Gastrocnemius medialis (tissue), 4 donors: Measurements from ENCODE around the gene PTTG1. TPM values are rescaled to one million over a fixed set of nuclear protein-coding genes. Genes with fewer than 3 reads are reported as not detected.

Experiments used
- ATAC-seq, 2 donors: fragments of 150-250 bp; one replicate each; pipeline ENCODE4 v1.9.1; 2016
- DNase-seq, 2 donors: peaks; one replicate each; pipeline ENCODE4 v3.0.0-alpha.2; 2019
- H3K27ac ChIP-seq, 4 donors: fragments of 200-600 bp; sonication (generic); 1 replicate in 1 of 4; 2 replicates in 3 of 4; pipeline ENCODE4 v1.5.1; 2016 to 2018; ENCODE audit warnings: mild to moderate bottlenecking in 2 of 4, moderate library complexity in 1 of 4
- H3K27me3 ChIP-seq, 3 donors: fragments of 200-600 bp; sonication (generic) in 2 of 3; 1 replicate in 1 of 3; 2 replicates in 2 of 3; pipeline versions ENCODE4 v1.5.1 to v1.6.0; 2016 to 2019; ENCODE audit warnings: mild to moderate bottlenecking in 1 of 3, moderate library complexity in 1 of 3
- H3K36me3 ChIP-seq, 2 donors: fragments of 200-600 bp; sonication (generic) in 1 of 2; one replicate each; pipeline ENCODE4 v1.5.1; 2017 to 2018
- H3K4me1 ChIP-seq, 2 donors: fragments of 200-600 bp; sonication (generic) in 1 of 2; one replicate each; pipeline ENCODE4 v1.5.1; 2016 to 2017; ENCODE audit warnings: mild to moderate bottlenecking in 2 of 2
- H3K4me3 ChIP-seq, 4 donors: fragments of 200-600 bp; sonication (generic) in 3 of 4; 1 replicate in 1 of 4; 2 replicates in 3 of 4; pipeline ENCODE4 v1.5.1; 2016 to 2019; ENCODE audit warnings: mild to moderate bottlenecking in 2 of 4
- H3K9me3 ChIP-seq, 3 donors: fragments of 200-600 bp; sonication (generic) in 2 of 3; 1 replicate in 1 of 3; 2 replicates in 2 of 3; pipeline ENCODE4 v1.5.1; 2016 to 2019
- POLR2A ChIP-seq, 2 donors: fragments of 450-650 bp; IDR thresholded peaks; one replicate each; pipeline ENCODE4 v1.6.1; 2017; ENCODE audit warnings: antibody characterized with exemption in 2 of 2, mild to moderate bottlenecking in 2 of 2, moderate library complexity in 2 of 2
- in situ Hi-C, 4 donors: fragments of 200-750 bp; cut with MboI; loops; one replicate each; pipeline versions ENCODE4 v1.15.0 to v1.8.0; 2017; ENCODE audit warnings: low sequenced_read_pairs in 4 of 4
- intact Hi-C: fragments of 100-400 bp; cut with DNase I; formaldehyde crosslinking; loops from one replicate; pipeline ENCODE4 v1.15.1; 2023; ENCODE audit warnings: low total_unique reads
- total RNA-seq, 4 donors: library from RNA; depleted of rRNA; stranded (reverse); fragments of >200 nt; gene quantifications; one replicate each; pipeline versions ENCODE4 v1.1.0 to v1.2.3, GENCODE V29; 2016
- TF ChIP-seq, protein P1 (sequence below), 5 experiments: fragments of 450-650 bp in 3 of 5; fragments of 200-600 bp in 2 of 5; sonication (generic) in 2 of 5; IDR thresholded peaks in 4 of 5; conservative IDR thresholded peaks in 1 of 5; 1 replicate in 4 of 5; 2 replicates in 1 of 5; pipeline ENCODE4 v1.5.1; 2016 to 2019; ENCODE audit warnings: antibody characterized with exemption in 5 of 5, mild to moderate bottlenecking in 3 of 5, moderate library complexity in 3 of 5

The PTTG1 gene
- total RNA-seq, 4 donors from 2014 or later: 1.1 to 18.1 (median 11.4) TPM

DNA sequence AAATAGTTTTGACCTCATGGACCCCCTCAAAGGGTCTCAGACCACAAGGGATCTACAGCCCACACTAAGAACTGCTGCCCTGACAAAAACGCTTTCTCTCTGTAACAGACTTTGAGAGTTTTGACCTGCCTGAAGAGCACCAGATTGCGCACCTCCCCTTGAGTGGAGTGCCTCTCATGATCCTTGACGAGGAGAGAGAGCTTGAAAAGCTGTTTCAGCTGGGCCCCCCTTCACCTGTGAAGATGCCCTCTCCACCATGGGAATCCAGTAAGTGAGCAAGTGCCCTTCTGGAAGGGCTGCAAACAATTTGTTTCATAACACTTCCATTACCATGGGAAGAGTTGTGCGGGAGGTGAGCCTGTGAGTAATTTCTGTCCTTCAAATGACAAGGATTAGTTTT, 6.0 kb downstream of the PTTG1 start:
- H3K9me3 ChIP-seq: no peaks in the 10 kb centered on the region
- in situ Hi-C loops (no loop called here), intact Hi-C loops (no loop called here)
- no peak for DNase-seq
- no peaks in the 10 kb centered on the region for H3K36me3 ChIP-seq
- no peaks in the 10 kb centered on the region for H3K27me3 ChIP-seq
- no peak for ATAC-seq
- no peak overlapping the region for H3K4me3 ChIP-seq
- H3K4me1 ChIP-seq: no peaks in the 10 kb centered on the region
- no peak overlapping the region for H3K27ac ChIP-seq
- TF ChIP-seq, protein P1, sequence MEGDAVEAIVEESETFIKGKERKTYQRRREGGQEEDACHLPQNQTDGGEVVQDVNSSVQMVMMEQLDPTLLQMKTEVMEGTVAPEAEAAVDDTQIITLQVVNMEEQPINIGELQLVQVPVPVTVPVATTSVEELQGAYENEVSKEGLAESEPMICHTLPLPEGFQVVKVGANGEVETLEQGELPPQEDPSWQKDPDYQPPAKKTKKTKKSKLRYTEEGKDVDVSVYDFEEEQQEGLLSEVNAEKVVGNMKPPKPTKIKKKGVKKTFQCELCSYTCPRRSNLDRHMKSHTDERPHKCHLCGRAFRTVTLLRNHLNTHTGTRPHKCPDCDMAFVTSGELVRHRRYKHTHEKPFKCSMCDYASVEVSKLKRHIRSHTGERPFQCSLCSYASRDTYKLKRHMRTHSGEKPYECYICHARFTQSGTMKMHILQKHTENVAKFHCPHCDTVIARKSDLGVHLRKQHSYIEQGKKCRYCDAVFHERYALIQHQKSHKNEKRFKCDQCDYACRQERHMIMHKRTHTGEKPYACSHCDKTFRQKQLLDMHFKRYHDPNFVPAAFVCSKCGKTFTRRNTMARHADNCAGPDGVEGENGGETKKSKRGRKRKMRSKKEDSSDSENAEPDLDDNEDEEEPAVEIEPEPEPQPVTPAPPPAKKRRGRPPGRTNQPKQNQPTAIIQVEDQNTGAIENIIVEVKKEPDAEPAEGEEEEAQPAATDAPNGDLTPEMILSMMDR (IDR thresholded peaks at IDR 0.05 in 4 of 5, conservative IDR thresholded peaks at IDR 0.05 in 1 of 5): no peak
- no peak for TF ChIP-seq POLR2A (IDR thresholded peaks at IDR 0.05)

DNA sequence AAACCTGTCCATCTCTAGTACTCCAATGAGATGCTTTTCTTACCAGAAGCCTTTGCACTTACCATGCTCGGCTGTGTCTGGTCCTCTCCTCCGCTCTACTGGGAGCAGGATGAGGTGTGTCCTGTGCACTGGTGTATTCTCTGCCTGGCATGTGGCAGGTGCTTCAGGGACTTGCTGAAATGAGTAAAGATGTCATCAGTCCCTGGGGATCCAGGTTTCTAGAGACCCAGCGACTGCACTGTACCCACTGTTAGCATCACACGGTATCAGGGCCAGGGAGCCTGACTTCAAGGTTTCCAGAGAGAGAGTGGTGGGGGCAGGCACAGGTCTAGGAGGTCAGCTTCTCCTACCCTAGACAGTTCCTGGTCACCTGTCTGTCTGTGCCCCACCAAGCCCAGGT, 10.5 kb downstream of the PTTG1 start:
- Histone ChIP-seq H3K9me3 (no peaks in the 10 kb centered on the region), H3K36me3 (no peaks in the 10 kb centered on the region), H3K4me1 (no peaks in the 10 kb centered on the region), H3K4me3 (no peak overlapping the region), H3K27ac (no peak overlapping the region), H3K27me3 (no peaks in the 10 kb centered on the region)
- in situ Hi-C loops (no loop called here), intact Hi-C loops (no loop called here)
- no peak for ATAC-seq
- TF ChIP-seq POLR2A (IDR thresholded peaks at IDR 0.05): no peak
- TF ChIP-seq, protein P1 (IDR thresholded peaks at IDR 0.05 in 4 of 5, conservative IDR thresholded peaks at IDR 0.05 in 1 of 5): no peak
- DNase-seq: no peak

DNA sequence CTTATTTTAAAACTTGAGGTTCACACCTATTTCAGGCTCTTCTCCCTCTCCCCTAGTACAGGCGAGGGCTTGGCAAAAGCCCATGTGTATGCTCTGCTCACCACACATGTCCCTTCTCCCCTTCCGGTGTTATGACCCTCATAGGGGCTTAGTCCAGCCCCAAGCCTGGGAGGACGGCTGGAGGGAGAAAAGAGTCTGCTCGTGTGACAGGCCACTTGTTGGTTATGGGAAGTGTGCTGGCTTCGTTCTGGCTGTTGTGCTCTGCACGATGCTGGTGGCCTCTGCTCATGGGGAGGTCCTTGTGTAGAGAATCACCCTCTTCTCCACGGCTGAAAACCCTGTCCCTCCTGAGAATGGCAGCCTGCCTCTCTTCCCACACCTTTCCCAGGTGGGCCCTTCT, 11.1 kb downstream of the PTTG1 start:
- intact Hi-C loops: no loop called here
- TF ChIP-seq POLR2A (IDR thresholded peaks at IDR 0.05): no peak
- TF ChIP-seq, protein P1 (IDR thresholded peaks at IDR 0.05 in 4 of 5, conservative IDR thresholded peaks at IDR 0.05 in 1 of 5): no peak
- no peaks in the 10 kb centered on the region for H3K4me1 ChIP-seq
- DNase-seq: no peak
- no peak overlapping the region for H3K27ac ChIP-seq
- ATAC-seq: no peak
- no peaks in the 10 kb centered on the region for H3K36me3 ChIP-seq
- H3K9me3 ChIP-seq: no peaks in the 10 kb centered on the region
- no peak overlapping the region for H3K4me3 ChIP-seq
- no peaks in the 10 kb centered on the region for H3K27me3 ChIP-seq
- in situ Hi-C loops: no loop called here

DNA sequence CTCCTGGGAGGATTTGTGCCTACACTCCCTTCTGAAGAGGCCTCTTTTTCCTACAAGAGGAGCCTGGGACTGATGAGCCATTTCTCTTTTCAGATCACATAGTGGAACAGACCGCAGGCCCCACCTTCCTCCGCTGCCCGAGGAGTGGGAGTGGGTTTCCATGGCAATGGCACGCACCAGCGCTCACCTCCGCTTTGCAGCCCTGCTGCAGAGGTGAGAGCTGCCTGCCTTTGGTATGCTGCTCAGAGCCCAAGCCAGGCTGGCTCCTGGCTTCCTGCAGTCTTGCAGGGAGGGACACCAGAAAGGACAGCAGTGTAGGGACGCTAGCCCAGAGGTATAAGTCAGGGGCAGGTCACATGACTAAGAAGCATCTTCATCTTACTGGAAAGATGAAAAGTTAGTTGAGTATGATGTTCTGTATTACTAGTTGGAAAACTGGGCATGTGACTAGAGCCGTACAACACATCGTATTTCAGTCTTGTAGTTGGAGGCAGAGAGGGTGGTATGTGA, 12.4 kb downstream of the PTTG1 start:
- Histone ChIP-seq H3K4me3 (no peak overlapping the region), H3K4me1 (peaks cover 8 to 10% of the 10 kb centered on the region in 2 donors), H3K9me3 (no peaks in the 10 kb centered on the region), H3K27ac (no peak overlapping the region), H3K27me3 (no peaks in the 10 kb centered on the region), H3K36me3 (no peaks in the 10 kb centered on the region)
- DNase-seq (no peak), ATAC-seq (no peak)
- TF ChIP-seq, protein P1 (IDR thresholded peaks at IDR 0.05 in 4 of 5, conservative IDR thresholded peaks at IDR 0.05 in 1 of 5): no peak
- no peak for TF ChIP-seq POLR2A (IDR thresholded peaks at IDR 0.05)
- in situ Hi-C loops (no loop called here), intact Hi-C loops (no loop called here)

DNA sequence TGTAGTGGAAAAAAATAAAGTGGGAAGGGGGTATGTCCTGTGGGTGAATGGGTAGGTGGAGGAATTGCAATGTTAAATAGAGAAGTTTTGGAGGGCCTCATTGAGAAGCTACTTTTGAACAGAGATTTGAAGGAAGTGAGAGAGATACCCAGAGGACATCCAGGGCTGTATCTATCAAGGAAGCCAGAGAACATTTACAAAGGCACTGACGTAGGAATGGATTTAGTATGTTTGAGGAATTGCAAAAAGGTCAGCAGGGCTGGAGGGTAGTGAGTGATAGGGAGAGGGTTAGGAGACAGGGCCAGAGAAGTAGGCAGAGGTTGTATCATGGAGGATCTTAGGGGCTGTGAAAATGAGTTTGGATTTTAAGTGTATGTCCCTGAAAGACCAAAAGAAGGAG, 13.9 kb downstream of the PTTG1 start:
- peaks cover 8 to 10% of the 10 kb centered on the region in 2 donors for H3K4me1 ChIP-seq
- no peaks in the 10 kb centered on the region for H3K9me3 ChIP-seq
- DNase-seq: no peak
- ATAC-seq: no peak
- no peak overlapping the region for H3K4me3 ChIP-seq
- in situ Hi-C loops (no loop called here), intact Hi-C loops (no loop called here)
- no peak overlapping the region for H3K27ac ChIP-seq
- TF ChIP-seq POLR2A (IDR thresholded peaks at IDR 0.05): no peak
- TF ChIP-seq, protein P1 (IDR thresholded peaks at IDR 0.05 in 4 of 5, conservative IDR thresholded peaks at IDR 0.05 in 1 of 5): no peak
- no peaks in the 10 kb centered on the region for H3K36me3 ChIP-seq
- H3K27me3 ChIP-seq: no peaks in the 10 kb centered on the region
